GM12878 (cell line): ENCODE measurements around the gene WWOX.

Experiments used
- CBFB ChIP-seq: IDR thresholded peaks from 2 replicates; pipeline ENCODE4 v1.6.1; 2016; ENCODE audit warnings: antibody characterized with exemption, low read depth
- CREB1 ChIP-seq: IDR thresholded peaks from 2 replicates; pipeline ENCODE4 v1.6.1; 2012; ENCODE audit warnings: low read depth, mild to moderate bottlenecking, inconsistent platforms
- EP300 ChIP-seq, 2 experiments: fragments of 150-350 bp in 1 of 2; IDR thresholded peaks; 2 replicates each; pipeline ENCODE4 v1.6.1; 2011 to 2012; ENCODE audit warnings: low read depth in 2 of 2, low read length in 2 of 2, borderline replicate concordance in 1 of 2, improper control_type of control experiment in 1 of 2, inconsistent platforms in 1 of 2; ENCODE audit not compliant: control insufficient read depth in 1 of 2
- FOS ChIP-seq: IDR thresholded peaks from 3 replicates; pipeline ENCODE4 v1.6.1; 2011; ENCODE audit warnings: borderline replicate concordance; ENCODE audit not compliant: insufficient read length; ENCODE audit errors: extremely low read depth
- FOXK2 ChIP-seq: fragments of 450-650 bp; IDR thresholded peaks from 2 replicates; pipeline ENCODE4 v1.6.1; 2017; ENCODE audit warnings: mild to moderate bottlenecking, moderate library complexity
- FOXM1 ChIP-seq: IDR thresholded peaks from 2 replicates; pipeline ENCODE4 v1.6.1; 2012; ENCODE audit warnings: low read depth, mild to moderate bottlenecking, inconsistent platforms, low read length, moderate library complexity
- PAX5 ChIP-seq: IDR thresholded peaks from 2 replicates; pipeline ENCODE4 v1.6.1; 2011; ENCODE audit warnings: low read depth, low read length, borderline replicate concordance
- POLR2AphosphoS5 ChIP-seq: IDR thresholded peaks from 2 replicates; pipeline ENCODE4 v1.6.1; 2011; ENCODE audit warnings: mild to moderate bottlenecking, low read length, inconsistent platforms
- RBBP5 ChIP-seq: fragments of 200-600 bp; sonication (generic); conservative IDR thresholded peaks from 2 replicates; pipeline ENCODE4 v1.6.1; 2016
- SIN3A ChIP-seq: IDR thresholded peaks from 2 replicates; pipeline ENCODE4 v1.6.1; 2012; ENCODE audit warnings: low read depth, low read length, improper control_type of control experiment
- TAF1 ChIP-seq: IDR thresholded peaks from 2 replicates; pipeline ENCODE4 v1.6.1; 2011; ENCODE audit warnings: mild to moderate bottlenecking, low read depth, low read length, borderline replicate concordance
- ZNF207 ChIP-seq: fragments of 450-650 bp; IDR thresholded peaks from 2 replicates; pipeline ENCODE4 v1.6.1; 2014; ENCODE audit warnings: antibody characterized with exemption, mild to moderate bottlenecking, borderline replicate concordance
- TF ChIP-seq, protein P1 (sequence below): IDR thresholded peaks from 2 replicates; pipeline ENCODE4 v1.6.1; 2011; ENCODE audit warnings: low read depth, low read length, improper control_type of control experiment, borderline replicate concordance

DNA sequence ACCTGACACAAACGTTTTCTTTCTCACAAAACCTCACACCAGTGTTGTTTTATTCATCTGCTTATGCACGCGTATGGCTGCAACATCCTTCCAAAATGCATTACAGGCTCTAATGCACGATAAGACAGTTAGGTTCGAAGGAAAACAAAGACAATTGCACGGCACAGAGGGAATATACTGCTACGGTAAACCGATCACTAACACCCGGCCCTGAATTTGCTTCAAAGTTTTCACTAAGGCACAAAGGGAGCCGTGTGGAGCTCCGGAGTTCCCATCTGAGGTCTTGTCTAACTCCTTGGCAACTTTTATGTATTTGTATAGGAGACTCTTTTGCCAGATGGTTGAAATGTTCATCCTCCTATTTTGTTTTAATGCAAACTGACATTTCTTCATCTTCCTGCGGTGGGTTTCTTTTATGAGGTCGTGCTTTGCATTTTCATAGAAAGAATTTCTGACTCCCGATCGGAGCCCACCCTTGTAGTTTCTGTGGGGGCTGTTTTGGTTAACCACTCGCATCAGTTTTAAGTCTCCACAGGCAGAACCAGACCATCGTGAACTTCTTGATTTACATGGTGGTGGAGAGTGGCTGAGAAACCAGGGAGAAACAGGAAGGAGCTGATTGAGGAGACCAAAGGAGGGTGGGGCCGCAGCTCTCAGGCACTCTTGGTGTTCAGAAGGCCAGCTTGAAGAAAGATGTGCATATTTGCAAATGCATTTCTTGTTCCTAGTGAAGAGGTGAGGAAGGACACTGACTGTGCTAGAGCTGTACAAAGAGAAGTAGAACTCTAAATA lies 984.2 kb downstream of the WWOX start:
- TF ChIP-seq ZNF207 (no peak), CREB1 (no peak), TAF1 (no peak), EP300 (IDR thresholded peaks at IDR 0.05; ENCODE audit: borderline replicate concordance in 1 of 2, control insufficient read depth in 1 of 2, low read depth in 2 of 2, low read length in 2 of 2) (no peak), POLR2AphosphoS5 (no peak), CBFB (no peak), RBBP5 (no peak), FOS (no peak), PAX5 (no peak), SIN3A (no peak), FOXM1 (no peak), FOXK2 (no peak)
- TF ChIP-seq, protein P1, sequence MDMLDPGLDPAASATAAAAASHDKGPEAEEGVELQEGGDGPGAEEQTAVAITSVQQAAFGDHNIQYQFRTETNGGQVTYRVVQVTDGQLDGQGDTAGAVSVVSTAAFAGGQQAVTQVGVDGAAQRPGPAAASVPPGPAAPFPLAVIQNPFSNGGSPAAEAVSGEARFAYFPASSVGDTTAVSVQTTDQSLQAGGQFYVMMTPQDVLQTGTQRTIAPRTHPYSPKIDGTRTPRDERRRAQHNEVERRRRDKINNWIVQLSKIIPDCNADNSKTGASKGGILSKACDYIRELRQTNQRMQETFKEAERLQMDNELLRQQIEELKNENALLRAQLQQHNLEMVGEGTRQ, result no peak
